Measurements from ENCODE around the gene PALLD. TPM values are rescaled to one million over a fixed set of nuclear protein-coding genes. Genes with fewer than 3 reads are reported as not detected.

Gene PALLD
- total and polyA plus RNA-seq, 7 donors: 40.7 to 1,991 (median 1,233) TPM

DNA sequence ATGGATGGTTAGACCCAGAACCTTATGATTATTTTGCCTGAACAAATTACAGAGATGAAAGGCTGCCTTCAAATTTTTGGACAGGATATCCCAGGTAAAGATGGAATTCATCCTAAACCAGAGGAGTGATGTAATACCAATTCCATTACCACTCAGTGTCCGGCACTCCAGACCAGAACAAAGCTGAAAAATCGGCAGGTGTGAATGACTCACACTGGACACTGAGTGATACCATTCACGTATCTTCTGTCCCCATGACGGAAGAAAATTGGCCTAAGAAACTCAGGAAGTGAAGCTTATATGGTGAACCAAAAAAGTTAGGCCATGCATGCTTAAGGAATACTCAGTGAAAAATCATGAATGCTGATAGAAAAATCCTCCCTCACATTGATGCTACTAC lies 34.5 kb downstream of the PALLD start:
- no peaks in the 10 kb centered on the region for H3K4me1 ChIP-seq
- intact Hi-C loops (cut with DNase I): no loop called here
- 91 to 96% methylated on average over 4 of the region's 4 CpGs for WGBS, 2 donors

DNA sequence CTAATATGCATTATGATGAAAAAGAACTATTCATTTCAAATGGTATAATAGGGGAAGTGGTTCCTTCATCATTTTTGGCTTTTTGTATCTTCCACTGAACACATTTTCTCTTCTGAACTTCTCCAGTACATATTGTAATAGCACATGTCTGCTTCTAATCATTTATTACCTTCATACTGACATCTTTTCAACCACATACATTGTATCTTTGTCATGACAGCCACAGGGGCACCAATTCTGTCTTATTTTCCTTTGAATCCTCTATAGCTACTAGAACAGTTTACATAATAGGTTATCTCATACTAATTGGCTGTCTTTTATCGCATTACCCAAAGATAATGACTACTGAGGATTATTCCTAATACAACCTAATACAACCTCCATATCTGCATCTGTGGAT lies 37.7 kb downstream of the PALLD start:
- H3K9me3 ChIP-seq: no peaks in the 10 kb centered on the region
- H3K27ac ChIP-seq: no peak overlapping the region
- WGBS, 2 donors: 74 to 96% methylated on average over 1 of the region's 1 CpG
- no peaks in the 10 kb centered on the region for H3K27me3 ChIP-seq
- no peaks in the 10 kb centered on the region for H3K4me1 ChIP-seq
- DNase-seq: no peak
- no peaks in the 10 kb centered on the region for H3K36me3 ChIP-seq
- no peak for TF ChIP-seq POLR2A (IDR thresholded peaks at IDR 0.05)
- TF ChIP-seq POLR2AphosphoS5 (IDR thresholded peaks at IDR 0.05): no peak
- no peak for TF ChIP-seq EP300 (IDR thresholded peaks at IDR 0.05)
- TF ChIP-seq, protein P1, sequence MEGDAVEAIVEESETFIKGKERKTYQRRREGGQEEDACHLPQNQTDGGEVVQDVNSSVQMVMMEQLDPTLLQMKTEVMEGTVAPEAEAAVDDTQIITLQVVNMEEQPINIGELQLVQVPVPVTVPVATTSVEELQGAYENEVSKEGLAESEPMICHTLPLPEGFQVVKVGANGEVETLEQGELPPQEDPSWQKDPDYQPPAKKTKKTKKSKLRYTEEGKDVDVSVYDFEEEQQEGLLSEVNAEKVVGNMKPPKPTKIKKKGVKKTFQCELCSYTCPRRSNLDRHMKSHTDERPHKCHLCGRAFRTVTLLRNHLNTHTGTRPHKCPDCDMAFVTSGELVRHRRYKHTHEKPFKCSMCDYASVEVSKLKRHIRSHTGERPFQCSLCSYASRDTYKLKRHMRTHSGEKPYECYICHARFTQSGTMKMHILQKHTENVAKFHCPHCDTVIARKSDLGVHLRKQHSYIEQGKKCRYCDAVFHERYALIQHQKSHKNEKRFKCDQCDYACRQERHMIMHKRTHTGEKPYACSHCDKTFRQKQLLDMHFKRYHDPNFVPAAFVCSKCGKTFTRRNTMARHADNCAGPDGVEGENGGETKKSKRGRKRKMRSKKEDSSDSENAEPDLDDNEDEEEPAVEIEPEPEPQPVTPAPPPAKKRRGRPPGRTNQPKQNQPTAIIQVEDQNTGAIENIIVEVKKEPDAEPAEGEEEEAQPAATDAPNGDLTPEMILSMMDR (IDR thresholded peaks at IDR 0.05): no peak
- intact Hi-C loops (cut with DNase I): no loop called here
- no peak overlapping the region for H3K4me3 ChIP-seq

More for the DNA sequence above, 34.5 kb downstream of the PALLD start:
- no peak for DNase-seq
- H3K4me3 ChIP-seq: no peak overlapping the region
- TF ChIP-seq POLR2A (IDR thresholded peaks at IDR 0.05): no peak
- TF ChIP-seq EP300 (IDR thresholded peaks at IDR 0.05): no peak
- TF ChIP-seq POLR2AphosphoS5 (IDR thresholded peaks at IDR 0.05): no peak
- TF ChIP-seq, protein P1 (IDR thresholded peaks at IDR 0.05): no peak
- H3K27ac ChIP-seq: no peak overlapping the region
- no peaks in the 10 kb centered on the region for H3K27me3 ChIP-seq
- H3K36me3 ChIP-seq: no peaks in the 10 kb centered on the region
- H3K9me3 ChIP-seq: no peaks in the 10 kb centered on the region

DNA sequence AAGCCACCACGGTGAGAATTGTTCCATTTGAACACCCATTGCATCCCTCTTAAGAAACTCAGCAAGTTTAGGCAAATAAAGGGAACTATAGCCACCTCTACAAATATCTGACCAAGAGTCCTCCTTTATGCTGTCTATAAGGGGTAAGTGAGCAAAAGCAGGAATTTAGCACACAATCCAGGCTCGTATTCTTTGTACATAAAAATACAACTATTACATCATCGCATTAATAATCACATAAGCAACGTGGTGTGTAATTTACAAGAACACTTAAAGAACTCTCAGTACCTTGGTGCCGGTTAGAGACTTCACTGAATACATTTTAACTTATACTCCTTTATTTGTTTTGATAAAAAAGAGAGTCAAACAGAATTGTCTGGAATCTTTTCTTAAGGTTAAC lies 38.8 kb downstream of the PALLD start:
- H3K27me3 ChIP-seq: no peaks in the 10 kb centered on the region
- 66 to 70% methylated on average over 5 of the region's 5 CpGs for WGBS, 2 donors
- intact Hi-C loops (cut with DNase I): no loop called here
- no peak overlapping the region for H3K27ac ChIP-seq
- no peak for TF ChIP-seq POLR2AphosphoS5 (IDR thresholded peaks at IDR 0.05)
- no peak for TF ChIP-seq POLR2A (IDR thresholded peaks at IDR 0.05)
- TF ChIP-seq, protein P1 (IDR thresholded peaks at IDR 0.05): no peak
- TF ChIP-seq EP300 (IDR thresholded peaks at IDR 0.05): no peak
- H3K9me3 ChIP-seq: no peaks in the 10 kb centered on the region
- H3K36me3 ChIP-seq: no peaks in the 10 kb centered on the region
- no peaks in the 10 kb centered on the region for H3K4me1 ChIP-seq
- no peak for DNase-seq
- H3K4me3 ChIP-seq: no peak overlapping the region

DNA sequence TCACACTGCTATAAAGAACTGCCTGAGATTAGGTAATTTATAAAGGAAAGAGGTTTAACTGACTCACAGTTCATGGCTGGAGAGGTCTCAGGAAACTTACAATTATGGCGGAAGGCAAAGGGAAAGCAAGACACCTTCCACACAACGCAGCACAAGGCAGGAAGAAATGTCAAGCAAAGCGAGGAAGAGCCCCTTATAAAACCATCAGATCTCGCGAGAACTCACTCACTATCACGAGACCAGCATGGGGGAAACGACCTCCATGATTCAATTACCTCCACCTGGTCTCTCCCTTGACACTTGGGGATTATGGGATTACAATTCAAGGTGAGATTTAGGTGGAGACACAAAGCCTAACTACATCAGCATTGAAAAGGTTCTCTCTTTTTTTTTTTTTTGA lies 39.6 kb downstream of the PALLD start:
- no peak for DNase-seq
- no peaks in the 10 kb centered on the region for H3K4me1 ChIP-seq
- no peak overlapping the region for H3K27ac ChIP-seq
- no peaks in the 10 kb centered on the region for H3K9me3 ChIP-seq
- WGBS, 2 donors: 77 to 84% methylated on average over 7 of the region's 7 CpGs
- H3K27me3 ChIP-seq: no peaks in the 10 kb centered on the region
- H3K4me3 ChIP-seq: no peak overlapping the region
- intact Hi-C loops (cut with DNase I): no loop called here
- TF ChIP-seq POLR2A (IDR thresholded peaks at IDR 0.05) (no peak), POLR2AphosphoS5 (IDR thresholded peaks at IDR 0.05) (no peak), EP300 (IDR thresholded peaks at IDR 0.05) (no peak)
- TF ChIP-seq, protein P1 (IDR thresholded peaks at IDR 0.05): no peak
- H3K36me3 ChIP-seq: no peaks in the 10 kb centered on the region

DNA sequence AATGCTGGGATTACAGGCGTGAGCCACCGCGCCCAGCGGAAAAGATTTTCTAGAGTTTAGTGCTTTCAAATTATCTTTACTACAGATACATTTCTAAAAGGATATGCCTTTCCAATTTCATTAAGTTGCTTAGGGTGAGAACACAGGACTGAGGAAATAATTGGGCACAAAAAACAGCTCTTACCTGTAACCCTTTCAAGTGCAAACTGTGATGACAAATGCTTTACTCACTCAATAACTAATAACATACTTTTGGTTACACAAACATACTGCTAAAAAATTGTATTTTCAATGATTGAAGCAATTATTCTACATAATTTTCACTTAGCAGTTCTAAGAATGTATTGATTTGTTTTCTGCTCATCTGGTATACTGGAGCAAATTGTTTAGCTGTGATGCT lies 40.2 kb downstream of the PALLD start:
- Histone ChIP-seq H3K4me1 (no peaks in the 10 kb centered on the region), H3K4me3 (no peak overlapping the region), H3K27ac (no peak overlapping the region), H3K9me3 (no peaks in the 10 kb centered on the region), H3K27me3 (no peaks in the 10 kb centered on the region), H3K36me3 (no peaks in the 10 kb centered on the region)
- intact Hi-C loops (cut with DNase I): no loop called here
- DNase-seq: no peak
- TF ChIP-seq EP300 (IDR thresholded peaks at IDR 0.05) (no peak), POLR2AphosphoS5 (IDR thresholded peaks at IDR 0.05) (no peak), POLR2A (IDR thresholded peaks at IDR 0.05) (no peak)
- TF ChIP-seq, protein P1 (IDR thresholded peaks at IDR 0.05): no peak
- WGBS, 2 donors: 97 to 98% methylated on average over 4 of the region's 4 CpGs

All from sigmoid colon (tissue), 7 donors.